ENCODE results near the gene SPATA13. TPM values are rescaled to one million over a fixed set of nuclear protein-coding genes. Genes with fewer than 3 reads are reported as not detected.

Gene SPATA13
- total RNA-seq, 2 donors from 2014 or later = 8.5 to 8.8 TPM

DNA sequence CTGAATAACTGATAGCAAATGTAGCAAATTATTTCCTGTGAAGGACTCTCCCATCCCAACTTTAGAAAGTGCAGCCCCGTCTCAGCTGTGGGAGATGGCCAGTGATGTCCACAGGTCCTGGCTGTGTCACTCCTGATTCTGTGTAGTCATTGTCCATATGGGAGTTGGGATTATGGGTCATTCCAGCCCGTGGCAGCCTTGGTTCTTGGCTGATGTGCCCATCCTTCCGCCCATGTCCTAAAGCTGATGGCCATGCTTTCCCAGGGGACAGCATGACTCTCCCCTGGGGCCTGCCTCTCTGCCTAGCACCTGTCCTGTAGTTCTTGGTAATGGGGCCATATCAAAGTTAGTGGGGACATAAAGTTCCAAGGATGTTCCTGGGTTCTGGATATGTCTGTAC, 104.9 kb downstream of the SPATA13 start:
- intact Hi-C loops (cut with DNase I) = loop anchor here in 1 of 2 donors (5.0 kb wide), 1 partner anchor 1813 kb away; no protein-coding TSS in a partner anchor
- DNase-seq (ENCODE audit: low spot score) = no peak

DNA sequence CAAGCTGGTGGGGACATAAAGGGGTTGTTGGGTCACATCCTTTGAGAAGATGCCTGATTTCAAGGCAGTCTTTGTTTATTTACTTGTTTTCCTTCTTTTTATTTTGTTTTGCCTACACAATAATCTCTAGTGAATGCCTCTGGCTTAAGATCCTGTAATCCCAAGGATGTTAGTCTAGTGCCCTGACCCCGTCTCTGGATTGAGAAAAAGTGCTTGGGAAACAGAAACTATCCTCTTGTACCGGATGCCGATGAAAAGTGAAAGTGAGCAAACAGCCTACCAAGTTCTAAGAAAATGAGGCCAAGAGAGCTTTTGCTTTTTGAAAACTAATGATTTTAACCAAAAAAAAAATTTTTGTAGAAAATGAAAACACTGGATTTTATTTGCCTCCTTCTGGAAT, 106.8 kb downstream of the SPATA13 start:
- DNase-seq (ENCODE audit: low spot score) = no peak
- intact Hi-C loops (cut with DNase I) = loop anchor here in 1 of 2 donors (5.0 kb wide), 1 partner anchor 1815 kb away; no protein-coding TSS in a partner anchor

DNA sequence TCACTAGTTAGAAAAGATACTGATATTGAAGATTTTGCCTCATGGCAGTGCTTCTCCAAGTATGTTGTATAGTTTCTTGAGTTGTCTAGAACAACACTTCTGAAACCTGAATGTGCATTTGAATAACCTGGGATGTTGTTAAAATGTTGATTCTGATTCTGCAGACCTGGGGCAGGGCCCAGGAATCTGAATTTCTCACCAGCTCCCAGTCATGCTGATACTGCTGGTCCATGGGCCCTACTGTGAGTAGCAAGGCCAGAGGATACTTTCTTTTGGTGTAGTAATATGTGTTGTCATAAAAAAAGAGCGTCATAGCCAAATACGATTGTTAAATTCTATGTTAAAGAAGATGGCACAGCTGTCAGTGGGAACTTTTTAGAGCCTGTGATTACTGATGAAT, 107.3 kb downstream of the SPATA13 start:
- DNase-seq (ENCODE audit: low spot score) = no peak
- intact Hi-C loops (cut with DNase I) = loop anchor here in 1 of 2 donors (5.0 kb wide), 1 partner anchor 1816 kb away; no protein-coding TSS in a partner anchor

DNA sequence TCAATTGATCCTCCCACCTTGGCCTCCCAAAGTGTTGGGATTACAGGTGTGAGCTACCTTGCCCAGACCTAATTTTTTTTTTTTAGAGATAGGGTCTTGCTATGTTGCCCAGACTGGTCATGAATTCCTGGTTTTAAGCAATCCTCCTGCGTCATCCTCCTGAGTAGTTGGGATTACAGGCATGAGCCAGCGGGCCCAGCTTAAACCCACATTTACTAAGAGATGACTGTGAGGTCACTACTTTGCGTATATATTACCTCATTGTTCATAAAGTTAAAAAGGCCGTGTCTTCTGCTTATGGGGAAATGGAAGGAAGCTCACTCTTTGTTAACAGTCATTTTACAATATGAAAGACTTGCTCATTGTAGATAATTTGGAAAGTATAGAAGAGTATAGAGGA, 109.3 kb downstream of the SPATA13 start:
- DNase-seq (ENCODE audit: low spot score) = no peak
- intact Hi-C loops (cut with DNase I) = loop anchor here in 1 of 2 donors (5.0 kb wide), 1 partner anchor 1818 kb away; no protein-coding TSS in a partner anchor

DNA sequence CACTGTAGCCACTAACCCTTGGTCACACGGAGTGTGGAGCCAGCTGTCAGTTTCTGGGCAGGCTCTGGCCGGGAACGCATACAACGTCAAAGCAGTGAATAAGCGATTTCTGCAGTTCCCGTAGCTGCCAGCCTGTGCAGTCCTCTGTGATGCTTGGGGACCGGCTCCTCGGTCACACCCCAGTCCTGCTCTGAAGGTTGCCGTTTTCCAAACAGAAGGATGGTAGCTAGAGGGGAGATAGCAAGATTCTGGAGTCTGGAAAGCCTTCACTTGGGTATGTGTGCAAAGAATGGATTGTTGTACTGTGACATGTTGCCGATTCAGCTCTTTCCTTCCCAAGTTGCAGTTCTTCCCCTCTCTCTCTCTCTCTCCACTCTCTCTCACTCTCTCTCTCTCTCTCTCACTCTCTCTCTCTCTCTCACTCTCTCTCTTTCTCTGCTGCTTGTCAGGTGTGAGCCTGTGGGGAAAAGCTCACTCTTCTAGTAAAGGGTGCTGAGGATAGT, 110.2 kb downstream of the SPATA13 start:
- DNase-seq (ENCODE audit: low spot score) = peak; percentile 92
- intact Hi-C loops (cut with DNase I) = no loop called here

DNA sequence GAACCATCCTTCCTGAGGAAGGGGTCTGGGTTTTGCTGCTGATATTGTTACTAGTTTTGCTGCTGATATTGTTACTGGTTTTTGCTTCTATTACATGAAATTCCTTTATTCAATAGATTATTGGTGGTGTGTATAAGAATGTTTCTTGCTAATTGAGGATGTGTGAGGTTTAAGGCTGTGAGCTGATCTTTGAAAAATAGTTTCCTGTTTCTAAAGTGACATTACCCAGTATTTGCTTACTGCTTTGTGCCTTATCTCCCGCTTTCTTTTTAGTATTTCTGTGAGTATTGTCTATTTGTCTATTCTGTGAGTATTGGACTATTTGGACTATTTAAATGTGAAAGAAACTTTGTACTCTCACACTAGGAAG, 110.7 kb downstream of the SPATA13 start:
- no peak for DNase-seq (ENCODE audit: low spot score)
- intact Hi-C loops (cut with DNase I) = no loop called here

DNA sequence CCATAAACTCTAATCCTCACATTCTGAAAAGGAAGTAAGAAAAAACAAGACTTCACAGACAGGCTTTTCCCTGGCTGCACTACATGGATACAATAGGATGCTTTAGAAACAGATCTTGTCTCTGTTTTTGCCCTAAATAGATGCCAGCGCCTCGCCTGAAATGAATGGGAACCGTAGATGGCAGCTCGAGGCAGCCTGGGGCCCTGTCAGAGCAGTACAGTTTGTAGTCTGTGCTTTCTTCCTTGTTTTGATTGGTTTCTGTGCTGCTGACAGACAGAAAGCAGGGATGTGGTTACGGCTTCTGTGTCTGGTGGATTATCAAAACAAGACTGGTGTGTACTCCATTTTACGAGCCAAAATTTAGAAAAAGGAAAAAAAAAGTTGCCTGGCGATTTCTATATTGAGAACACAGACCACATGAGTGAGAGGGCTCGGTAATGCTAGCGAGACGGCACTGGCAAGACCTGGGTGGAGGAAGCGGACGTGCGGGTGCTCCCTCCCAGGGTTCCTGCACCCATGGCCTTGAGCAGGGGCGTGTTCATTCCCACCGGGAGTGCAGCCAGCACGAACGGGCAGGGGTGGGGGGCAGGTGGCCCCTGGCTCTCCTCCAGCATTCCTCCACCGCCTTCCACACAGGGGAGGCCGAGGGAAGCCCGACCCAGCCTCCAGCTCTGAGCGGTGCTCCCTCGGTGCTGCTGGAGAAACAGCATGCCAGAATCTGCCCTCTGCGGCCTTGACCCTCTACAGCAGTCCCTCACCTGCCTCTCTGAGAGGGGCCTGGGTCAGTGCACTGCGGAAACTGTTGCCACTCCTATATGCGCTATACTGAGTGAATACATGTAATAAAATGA, 111.3 kb downstream of the SPATA13 start:
- peak; percentile 84 for DNase-seq (ENCODE audit: low spot score)
- intact Hi-C loops (cut with DNase I) = no loop called here

DNA sequence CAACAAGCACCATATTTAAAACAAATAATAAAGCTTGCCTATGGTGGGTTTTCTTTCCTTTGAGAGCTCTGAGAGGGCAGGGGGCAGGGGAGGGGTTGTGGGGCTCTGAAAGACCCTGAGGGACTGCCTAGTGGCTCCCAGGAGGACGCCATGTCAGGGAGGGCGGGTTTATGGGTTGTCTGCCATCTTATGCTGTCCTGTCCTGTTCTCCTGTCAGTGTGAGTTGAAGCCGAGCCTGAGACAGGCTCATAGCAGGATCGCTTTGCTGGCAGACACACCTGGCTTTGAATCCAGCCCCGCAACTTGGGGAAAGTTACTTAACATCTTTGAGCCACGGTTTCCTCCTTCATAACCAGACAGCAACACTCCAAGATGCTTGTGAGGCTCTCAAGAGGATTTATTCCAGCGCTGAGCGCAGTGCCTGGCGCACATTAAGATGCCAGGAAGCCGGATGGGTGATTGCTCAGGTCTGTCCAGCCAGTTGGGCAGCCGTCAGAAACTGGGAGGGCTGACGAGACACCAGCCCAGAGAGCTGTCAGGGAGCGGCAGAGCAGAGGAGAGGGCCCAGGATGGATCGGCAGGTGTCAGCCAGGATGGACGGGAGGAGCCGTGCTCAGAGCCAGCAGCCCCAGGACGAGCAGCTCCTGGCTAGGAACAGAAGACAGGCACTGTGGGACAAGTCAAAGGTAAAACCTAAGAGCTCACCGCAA, 112.1 kb downstream of the SPATA13 start:
- intact Hi-C loops (cut with DNase I) = no loop called here
- DNase-seq (ENCODE audit: low spot score) = no peak

DNA sequence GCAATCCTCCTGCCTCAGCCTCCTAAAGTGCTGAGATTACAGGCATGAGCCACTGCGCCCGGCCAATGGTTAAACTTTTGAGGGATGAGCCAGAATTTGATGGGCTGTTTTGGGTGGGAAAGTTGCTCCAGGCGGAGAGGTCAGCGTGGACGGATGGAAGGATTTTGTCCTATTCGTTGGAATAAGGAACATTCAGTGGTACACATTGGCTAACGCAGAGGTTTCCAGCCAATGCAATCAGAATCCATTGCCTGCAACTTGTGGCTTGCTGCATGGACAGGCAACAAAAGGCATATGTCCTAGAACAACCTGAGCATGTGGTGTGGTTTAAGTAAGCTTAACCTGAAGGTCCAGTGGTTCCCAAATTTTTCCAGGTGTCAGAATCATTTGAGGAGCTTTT, 113.4 kb downstream of the SPATA13 start:
- intact Hi-C loops (cut with DNase I) = no loop called here
- no peak for DNase-seq (ENCODE audit: low spot score)

DNA sequence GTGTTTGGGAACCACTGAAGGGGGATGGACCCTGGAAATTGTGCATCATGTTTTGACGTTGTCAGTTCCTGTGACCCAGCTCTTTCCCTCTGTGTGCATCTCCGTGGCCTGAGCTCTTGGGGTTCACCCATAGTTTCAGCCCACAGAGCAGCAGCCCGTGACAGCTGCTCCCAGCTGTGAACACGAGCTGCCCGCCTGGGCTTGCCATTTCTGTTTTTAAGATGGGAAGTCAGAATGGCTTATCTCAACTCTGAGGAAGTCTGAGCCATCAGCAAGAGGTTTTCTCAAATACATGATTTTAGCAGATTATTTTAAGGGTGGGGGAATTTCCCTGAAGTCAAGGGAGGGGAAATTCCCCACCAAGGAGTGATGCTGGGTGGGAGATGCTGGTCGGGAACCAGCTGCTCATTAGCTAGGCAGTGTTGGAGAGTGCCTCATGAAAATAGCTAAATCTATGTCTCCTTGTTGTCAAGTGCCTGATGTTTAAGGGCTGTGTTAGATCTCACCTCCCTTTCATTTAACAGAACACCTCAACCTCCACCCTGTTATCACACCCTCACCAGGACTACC, 114.0 kb downstream of the SPATA13 start:
- no peak for DNase-seq (ENCODE audit: low spot score)
- intact Hi-C loops (cut with DNase I) = no loop called here

DNA sequence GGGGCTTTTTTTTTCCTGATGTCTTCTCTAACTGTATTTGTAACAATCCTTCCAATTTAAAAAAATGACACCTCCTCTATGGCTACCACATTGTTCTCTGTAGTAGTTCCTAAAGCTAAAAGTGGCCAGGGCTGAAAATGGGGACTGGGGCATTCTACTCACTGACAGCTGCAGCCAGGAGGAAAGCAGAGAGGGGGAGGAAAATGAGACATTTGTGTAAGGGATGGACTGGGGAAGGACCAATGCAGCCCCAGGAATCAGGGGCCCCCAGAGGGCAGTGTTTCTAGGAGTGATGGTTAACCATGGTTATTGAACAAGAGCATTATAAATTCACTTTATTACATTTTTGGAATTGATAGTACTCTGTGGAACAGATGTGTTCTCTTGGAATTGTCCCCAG, 114.5 kb downstream of the SPATA13 start:
- DNase-seq (ENCODE audit: low spot score) = no peak
- intact Hi-C loops (cut with DNase I) = no loop called here

DNA sequence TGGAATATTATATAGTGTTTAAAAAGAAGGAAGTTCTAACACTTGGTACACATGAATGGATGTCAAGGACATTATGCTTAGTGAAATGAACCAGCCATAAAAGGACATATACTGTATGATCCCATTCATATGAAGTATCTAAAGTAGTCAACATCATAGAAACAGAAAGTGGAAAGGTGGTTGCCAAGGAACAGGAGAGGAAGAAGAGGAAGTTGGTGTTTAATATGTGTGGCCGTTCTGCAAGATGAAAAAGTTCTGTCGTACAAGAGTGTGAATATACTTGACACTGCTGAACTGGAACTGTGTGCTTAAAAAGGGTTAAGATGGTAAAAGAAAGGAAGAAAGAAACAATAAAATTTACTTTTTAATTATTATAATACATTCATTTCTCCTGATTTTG, 115.8 kb downstream of the SPATA13 start:
- intact Hi-C loops (cut with DNase I) = no loop called here
- no peak for DNase-seq (ENCODE audit: low spot score)

DNA sequence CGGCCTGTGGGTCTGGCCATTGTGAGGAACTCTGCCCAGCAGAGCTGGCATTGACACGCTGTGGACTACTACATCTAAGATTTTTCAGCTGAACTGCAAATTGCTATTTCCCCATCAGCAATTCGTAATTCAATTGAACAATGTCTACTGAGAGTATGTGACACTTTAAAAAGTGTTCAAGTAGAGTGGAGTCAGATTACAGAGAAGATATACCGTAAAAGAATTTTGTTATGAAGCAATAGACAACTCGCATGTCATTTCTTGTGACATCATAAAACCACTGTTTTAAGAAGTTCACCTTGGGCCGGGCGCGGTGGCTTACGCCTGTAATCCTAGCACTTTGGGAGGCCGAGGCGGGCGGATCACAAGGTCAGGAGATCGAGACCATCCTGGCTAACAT, 116.3 kb downstream of the SPATA13 start:
- intact Hi-C loops (cut with DNase I) = no loop called here

DNA sequence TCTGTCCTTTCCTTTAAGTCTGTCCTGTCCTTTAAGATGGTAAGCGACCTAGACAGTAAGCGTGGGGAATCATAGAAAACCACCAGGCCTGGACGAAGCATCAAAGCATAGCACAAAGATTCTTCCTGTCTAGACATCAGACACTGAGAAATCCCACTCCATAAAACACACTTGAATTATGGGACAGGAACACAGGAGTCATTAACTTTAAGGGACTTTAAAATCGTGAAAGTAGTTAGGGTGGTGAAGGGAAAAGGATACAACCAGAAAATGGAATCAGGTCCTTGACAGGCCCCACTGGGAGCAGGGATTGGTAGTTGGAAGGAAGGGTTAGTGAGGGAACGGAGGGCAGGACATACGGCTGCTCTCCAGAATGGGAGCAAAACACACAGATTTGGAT, 117.2 kb downstream of the SPATA13 start:
- DNase-seq (ENCODE audit: low spot score) = no peak

More for the DNA sequence above, 116.3 kb downstream of the SPATA13 start:
- no peak for DNase-seq (ENCODE audit: low spot score)

DNA sequence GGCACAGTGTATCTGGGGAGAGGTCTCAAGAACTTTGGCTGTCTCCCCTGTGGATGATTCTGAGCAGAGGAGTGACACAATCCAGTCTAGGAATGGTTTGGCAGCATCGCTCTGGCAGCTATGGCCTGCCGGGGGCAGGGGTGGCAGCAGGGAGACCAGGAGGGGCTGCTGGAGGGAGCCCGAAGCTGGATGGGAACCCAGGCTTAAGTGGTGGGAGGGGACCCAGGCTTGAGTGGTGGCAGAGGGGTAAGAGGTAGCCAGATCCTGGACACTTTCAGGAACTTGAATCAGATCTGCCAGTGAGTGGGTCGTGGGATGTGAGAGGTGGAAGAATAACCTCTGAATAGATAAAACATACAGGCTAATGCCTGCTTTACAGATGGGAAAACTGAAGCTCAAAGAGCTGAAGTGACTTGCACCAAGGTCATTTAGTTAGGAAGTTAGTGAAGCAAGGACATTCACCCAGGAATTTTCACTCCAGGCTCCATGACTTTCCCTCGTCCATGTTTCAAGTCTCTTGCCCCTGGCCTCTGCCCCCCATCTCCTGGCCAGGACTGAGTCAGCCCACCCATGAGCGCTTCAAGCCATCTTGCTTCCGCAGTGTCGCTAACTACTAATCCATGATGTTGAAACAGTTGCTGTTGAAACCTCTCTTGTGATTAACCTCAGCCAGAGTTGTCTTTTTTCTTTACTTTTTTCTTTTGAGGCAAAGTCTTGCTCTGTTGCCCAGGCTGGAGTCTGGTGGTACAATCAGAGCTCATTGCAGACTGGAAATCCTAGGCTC, 119.0 kb downstream of the SPATA13 start:
- intact Hi-C loops (cut with DNase I) = no loop called here
- no peak for DNase-seq (ENCODE audit: low spot score)

More for the DNA sequence above, 117.2 kb downstream of the SPATA13 start:
- intact Hi-C loops (cut with DNase I) = no loop called here

DNA sequence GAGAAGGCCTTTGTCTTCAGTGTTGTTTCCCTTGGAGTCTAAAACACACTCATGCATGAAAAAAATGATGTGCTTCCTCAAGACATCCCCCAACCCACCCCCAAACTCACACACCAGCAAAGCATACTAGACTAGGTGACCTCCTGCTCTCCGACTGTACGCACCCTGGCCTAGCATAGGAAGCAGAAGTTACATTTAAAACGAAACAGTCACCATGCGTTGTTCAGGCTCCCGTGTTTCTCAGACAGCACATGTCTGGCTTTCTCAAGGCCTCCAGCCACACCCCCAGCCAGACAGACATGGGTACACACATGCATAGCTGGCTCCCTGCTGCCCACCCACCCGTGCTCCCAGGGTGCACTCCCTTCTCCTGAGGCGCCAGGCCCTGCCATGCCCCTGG, 120.2 kb downstream of the SPATA13 start:
- intact Hi-C loops (cut with DNase I) = no loop called here
- DNase-seq (ENCODE audit: low spot score) = no peak

DNA sequence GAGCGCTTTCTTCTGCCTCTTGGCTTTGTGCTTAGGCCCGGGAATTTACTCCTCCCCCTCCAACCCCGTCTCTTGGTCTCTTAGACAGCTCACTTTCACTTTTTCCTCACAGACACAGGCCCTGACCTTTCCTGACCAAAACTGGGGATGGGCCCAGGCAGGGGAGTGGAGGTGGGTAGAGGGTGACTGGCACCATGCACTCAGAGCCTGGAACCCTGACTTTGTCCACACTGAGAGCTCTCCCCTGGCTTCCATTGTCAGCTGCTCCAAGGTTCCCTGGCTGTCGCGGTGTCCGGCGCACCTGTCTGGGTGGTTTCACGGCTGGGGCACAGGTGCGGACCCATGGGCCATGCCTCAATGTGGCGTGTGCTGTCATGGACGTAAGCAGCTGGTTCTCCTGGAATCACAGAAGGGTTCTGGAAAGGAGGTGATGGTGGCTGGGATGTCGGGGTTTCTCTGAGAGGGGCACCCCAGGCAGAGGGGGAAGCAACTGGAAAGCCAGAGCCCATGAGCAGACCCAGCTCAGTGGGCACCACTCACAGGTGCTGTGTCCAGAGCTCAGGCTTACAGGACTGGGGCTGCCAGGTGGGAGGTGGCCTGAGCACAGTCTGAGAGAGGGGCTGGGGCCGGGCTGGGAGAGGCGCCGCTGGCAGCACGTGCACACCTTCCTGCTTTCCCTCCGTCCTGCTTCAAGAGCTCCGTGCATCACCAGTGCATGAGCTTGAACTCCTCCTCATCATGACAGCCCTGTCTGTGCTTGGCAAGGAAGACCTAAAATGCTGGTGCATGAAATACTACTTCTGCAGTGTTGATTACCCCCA, 120.9 kb downstream of the SPATA13 start:
- intact Hi-C loops (cut with DNase I) = no loop called here
- DNase-seq (ENCODE audit: low spot score) = no peak

DNA sequence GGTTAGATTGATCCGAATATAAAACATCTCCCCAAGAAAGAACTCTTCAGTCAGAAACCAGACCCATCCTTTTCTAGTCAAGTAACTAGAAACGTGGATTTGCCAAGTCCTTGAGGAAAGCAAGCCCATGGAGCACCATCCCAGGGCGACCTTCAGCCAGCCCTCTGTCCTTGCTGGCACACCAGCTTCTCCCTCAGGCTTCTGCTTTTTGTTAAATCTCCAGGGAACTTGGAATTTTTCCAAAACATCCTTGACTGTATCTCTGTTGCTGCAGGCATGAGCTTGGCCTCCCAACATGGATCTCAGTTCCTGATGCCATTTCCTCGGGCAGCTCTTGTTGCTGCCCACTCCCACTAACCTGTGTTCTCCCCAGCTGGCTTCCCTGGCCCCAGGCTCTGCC, 121.7 kb downstream of the SPATA13 start:
- no peak for DNase-seq (ENCODE audit: low spot score)
- intact Hi-C loops (cut with DNase I) = no loop called here

Data from posterior vena cava (tissue), 2 donors.